Measurements from ENCODE around the gene SKIC2. TPM values are rescaled to one million over a fixed set of nuclear protein-coding genes. Genes with fewer than 3 reads are reported as not detected.

The SKIC2 gene
- total RNA-seq, 1 donor from 2014 or later: 21.0 TPM

DNA sequence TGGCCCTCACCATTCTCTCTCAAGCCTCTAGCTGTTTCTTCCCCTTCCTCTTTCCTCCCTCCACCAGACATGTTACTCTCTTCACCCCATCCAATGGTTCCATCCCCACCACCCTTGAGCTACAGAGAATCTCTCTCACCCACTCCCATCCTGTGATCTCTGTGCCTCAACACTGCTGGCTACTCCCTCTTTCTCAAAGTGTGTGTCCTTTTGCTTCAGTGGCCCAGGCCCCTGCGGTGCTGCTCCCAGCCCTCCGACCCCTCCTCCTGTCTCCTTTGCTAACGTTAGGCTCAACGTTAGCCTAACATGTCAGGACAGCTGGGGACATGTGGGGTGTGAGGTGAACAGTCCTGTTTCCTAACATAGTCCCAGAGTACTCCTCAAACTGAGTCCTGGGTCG lies 6.1 kb upstream of the SKIC2 start:
- Histone ChIP-seq H3K27me3 (peaks cover 5% of the 10 kb centered on the region), H3K36me3 (peaks cover 5% of the 10 kb centered on the region), H3K9me3 (ENCODE audit: low read depth) (no peaks in the 10 kb centered on the region), H3K4me2 (no peak overlapping the region), H3K79me2 (ENCODE audit: low read depth) (peaks cover 13% of the 10 kb centered on the region), H3K4me3 (no peak overlapping the region), H2AFZ (replicated peaks) (no peak overlapping the region), H3K27ac (peak overlapping the region; percentile 18), H4K20me1 (ENCODE audit: low read depth) (no peaks in the 10 kb centered on the region), H3F3A (ENCODE audit: low read depth) (peaks cover 10% of the 10 kb centered on the region), H3K4me1 (peaks cover 4% of the 10 kb centered on the region), H3K9ac (no peak overlapping the region)
- H3K36me3 Mint-ChIP-seq: peaks cover 17% of the 10 kb centered on the region
- peaks cover 7% of the 10 kb centered on the region for H3K27me3 Mint-ChIP-seq (ENCODE audit: insufficient read depth, low read depth)
- H3K4me1 Mint-ChIP-seq: peaks cover 10% of the 10 kb centered on the region
- no peak overlapping the region for H3K4me3 Mint-ChIP-seq
- no peaks in the 10 kb centered on the region for H3K9me3 Mint-ChIP-seq
- no peak overlapping the region for H3K27ac Mint-ChIP-seq
- DNase-seq (ENCODE audit: low spot score): no peak
- TF ChIP-seq EZH2phosphoT487 (IDR thresholded peaks at IDR 0.05): no peak
- TF ChIP-seq, protein P1, sequence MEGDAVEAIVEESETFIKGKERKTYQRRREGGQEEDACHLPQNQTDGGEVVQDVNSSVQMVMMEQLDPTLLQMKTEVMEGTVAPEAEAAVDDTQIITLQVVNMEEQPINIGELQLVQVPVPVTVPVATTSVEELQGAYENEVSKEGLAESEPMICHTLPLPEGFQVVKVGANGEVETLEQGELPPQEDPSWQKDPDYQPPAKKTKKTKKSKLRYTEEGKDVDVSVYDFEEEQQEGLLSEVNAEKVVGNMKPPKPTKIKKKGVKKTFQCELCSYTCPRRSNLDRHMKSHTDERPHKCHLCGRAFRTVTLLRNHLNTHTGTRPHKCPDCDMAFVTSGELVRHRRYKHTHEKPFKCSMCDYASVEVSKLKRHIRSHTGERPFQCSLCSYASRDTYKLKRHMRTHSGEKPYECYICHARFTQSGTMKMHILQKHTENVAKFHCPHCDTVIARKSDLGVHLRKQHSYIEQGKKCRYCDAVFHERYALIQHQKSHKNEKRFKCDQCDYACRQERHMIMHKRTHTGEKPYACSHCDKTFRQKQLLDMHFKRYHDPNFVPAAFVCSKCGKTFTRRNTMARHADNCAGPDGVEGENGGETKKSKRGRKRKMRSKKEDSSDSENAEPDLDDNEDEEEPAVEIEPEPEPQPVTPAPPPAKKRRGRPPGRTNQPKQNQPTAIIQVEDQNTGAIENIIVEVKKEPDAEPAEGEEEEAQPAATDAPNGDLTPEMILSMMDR (IDR thresholded peaks at IDR 0.05): no peak
- no peak for TF ChIP-seq EZH2 (IDR thresholded peaks at IDR 0.05)

DNA sequence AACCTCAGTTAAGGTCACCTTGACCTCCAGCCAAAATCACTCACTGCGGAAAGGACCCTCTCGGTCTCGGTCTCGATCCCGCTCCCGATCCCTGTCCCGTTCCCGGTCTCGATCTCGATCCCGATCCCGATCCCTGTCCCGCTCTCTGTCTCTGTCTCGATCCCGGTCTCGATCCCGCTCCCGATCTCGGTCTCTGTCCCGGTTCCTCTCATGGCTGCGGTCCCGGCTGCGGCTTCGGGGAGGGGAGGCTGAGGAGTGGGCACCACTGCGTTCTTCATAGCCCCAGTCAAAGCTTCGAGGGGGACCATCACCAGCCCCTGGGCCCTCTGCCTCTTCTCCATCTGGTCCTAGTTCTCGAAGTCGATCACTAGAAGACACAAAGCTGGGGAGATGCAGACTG lies 4.5 kb upstream of the SKIC2 start:
- Histone ChIP-seq H3K27ac (no peak overlapping the region), H3K79me2 (ENCODE audit: low read depth) (peaks cover 26% of the 10 kb centered on the region), H3K4me3 (no peak overlapping the region), H3K9ac (no peak overlapping the region), H2AFZ (replicated peaks) (no peak overlapping the region), H3K36me3 (peaks cover 5% of the 10 kb centered on the region), H3K4me1 (peaks cover 8% of the 10 kb centered on the region), H3K27me3 (no peaks in the 10 kb centered on the region), H4K20me1 (ENCODE audit: low read depth) (no peaks in the 10 kb centered on the region), H3K4me2 (no peak overlapping the region), H3F3A (ENCODE audit: low read depth) (peaks cover 10% of the 10 kb centered on the region), H3K9me3 (ENCODE audit: low read depth) (no peaks in the 10 kb centered on the region)
- no peak for DNase-seq (ENCODE audit: low spot score)
- H3K4me1 Mint-ChIP-seq: peaks cover 17% of the 10 kb centered on the region
- no peaks in the 10 kb centered on the region for H3K9me3 Mint-ChIP-seq
- H3K27me3 Mint-ChIP-seq (ENCODE audit: insufficient read depth, low read depth): peaks cover 4% of the 10 kb centered on the region
- H3K27ac Mint-ChIP-seq: no peak overlapping the region
- peaks cover 17% of the 10 kb centered on the region for H3K36me3 Mint-ChIP-seq
- no peak for TF ChIP-seq EZH2 (IDR thresholded peaks at IDR 0.05)
- TF ChIP-seq, protein P1 (IDR thresholded peaks at IDR 0.05): no peak
- TF ChIP-seq EZH2phosphoT487 (IDR thresholded peaks at IDR 0.05): no peak
- H3K4me3 Mint-ChIP-seq: no peak overlapping the region

- H3K4me2 ChIP-seq: no peak overlapping the region
- H2AFZ ChIP-seq (replicated peaks): no peak overlapping the region
- no peak for TF ChIP-seq EZH2phosphoT487 (IDR thresholded peaks at IDR 0.05)
- TF ChIP-seq, protein P1 (IDR thresholded peaks at IDR 0.05): no peak
- no peak for TF ChIP-seq EZH2 (IDR thresholded peaks at IDR 0.05)
- H3K9me3 Mint-ChIP-seq: no peaks in the 10 kb centered on the region
- no peak overlapping the region for H3K9ac ChIP-seq
- H3K4me1 ChIP-seq: peaks cover 11% of the 10 kb centered on the region
- peaks cover 25% of the 10 kb centered on the region for H3K4me1 Mint-ChIP-seq
- peak overlapping the region; percentile 98 for H3K4me3 Mint-ChIP-seq
- no peaks in the 10 kb centered on the region for H4K20me1 ChIP-seq (ENCODE audit: low read depth)
- no peak for DNase-seq (ENCODE audit: low spot score)
- no peak overlapping the region for H3K27ac ChIP-seq
- peaks cover 5% of the 10 kb centered on the region for H3K36me3 ChIP-seq
- peaks cover 2% of the 10 kb centered on the region for H3K27me3 Mint-ChIP-seq (ENCODE audit: insufficient read depth, low read depth)
- no peak overlapping the region for H3K27ac Mint-ChIP-seq
- H3F3A ChIP-seq (ENCODE audit: low read depth): peaks cover 10% of the 10 kb centered on the region
- no peaks in the 10 kb centered on the region for H3K9me3 ChIP-seq (ENCODE audit: low read depth)
- no peaks in the 10 kb centered on the region for H3K27me3 ChIP-seq
- no peak overlapping the region for H3K4me3 ChIP-seq
- H3K36me3 Mint-ChIP-seq: peaks cover 16% of the 10 kb centered on the region
- H3K79me2 ChIP-seq (ENCODE audit: low read depth): peaks cover 38% of the 10 kb centered on the region
These were observed 2.2 kb upstream of the SKIC2 start for GRCh38 chr6:31956796-31957195.
